ENCODE measurements around the gene NTF3.

- TF ChIP-seq MAX (IDR thresholded peaks at IDR 0.05) (no peak), CTCF (IDR thresholded peaks at IDR 0.05; ENCODE audit: control extremely low read depth in 1 of 3, insufficient read depth in 1 of 3, low read depth in 1 of 3, low read length in 3 of 3) (peak in 1 of 3 experiments; percentile 6; a peak in 1 of 4 replicates), POLR2AphosphoS5 (IDR thresholded peaks at IDR 0.05; ENCODE audit: low read depth, low read length) (no peak), BACH1 (IDR thresholded peaks at IDR 0.05; ENCODE audit: low read length) (no peak), CREB1 (IDR thresholded peaks at IDR 0.05) (no peak), SP2 (IDR thresholded peaks at IDR 0.05; ENCODE audit: low read length) (no peak), YY1 (IDR thresholded peaks at IDR 0.05; ENCODE audit: low read depth, low read length) (no peak), SIX5 (IDR thresholded peaks at IDR 0.05; ENCODE audit: low read depth, low read length) (no peak), EZH2 (IDR thresholded peaks at IDR 0.05; ENCODE audit: low read depth, low read length, severe bottlenecking) (no peak), FOSL1 (IDR thresholded peaks at IDR 0.05; ENCODE audit: insufficient read depth, low read depth, low read length) (no peak), POLR2A (IDR thresholded peaks at IDR 0.05; ENCODE audit: control extremely low read depth in 1 of 2, low read depth in 2 of 2, low read length in 2 of 2) (no peak), EP300 (IDR thresholded peaks at IDR 0.05; ENCODE audit: borderline replicate concordance in 1 of 2, low read depth in 2 of 2, low read length in 2 of 2) (no peak), CBX5 (IDR thresholded peaks at IDR 0.05; ENCODE audit: low read depth, low read length) (no peak)
Measured at GRCh38 chr12:5439371-5439771, 7.5 kb downstream of the NTF3 start.
